Suprapubic skin (tissue), 4 donors: ENCODE data around the gene PCDHGC5. TPM values are rescaled to one million over a fixed set of nuclear protein-coding genes. Genes with fewer than 3 reads are reported as not detected.

ENCODE experiments used
- DNase-seq, 2 donors: peaks; one replicate each; pipeline ENCODE4 v3.0.0-alpha.2; 2019; ENCODE audit warnings: low spot score in 2 of 2
- H3K27ac ChIP-seq: fragments of 200-600 bp; sonication (generic); one replicate; pipeline ENCODE4 v1.5.1; 2019
- H3K27me3 ChIP-seq: fragments of 200-600 bp; sonication (generic); one replicate; pipeline ENCODE4 v1.5.1; 2019
- H3K36me3 ChIP-seq: fragments of 200-600 bp; sonication (generic); one replicate; pipeline ENCODE4 v1.5.1; 2019
- H3K4me1 ChIP-seq: fragments of 200-600 bp; sonication (generic); one replicate; pipeline ENCODE4 v1.5.1; 2019
- H3K4me3 ChIP-seq: fragments of 200-600 bp; sonication (generic); one replicate; pipeline ENCODE4 v1.5.1; 2019; ENCODE audit warnings: mild to moderate bottlenecking
- H3K9me3 ChIP-seq: fragments of 200-600 bp; sonication (generic); one replicate; pipeline ENCODE4 v1.5.1; 2019
- CTCF ChIP-seq, 2 donors: fragments of 200-600 bp in 1 of 2; fragments of 450-650 bp in 1 of 2; sonication (generic) in 1 of 2; IDR thresholded peaks; one replicate each; pipeline ENCODE4 v1.5.1; 2016 to 2019; ENCODE audit warnings: antibody characterized with exemption in 2 of 2, mild to moderate bottlenecking in 1 of 2, moderate library complexity in 1 of 2
- EP300 ChIP-seq: sonication (generic); formaldehyde crosslinking; IDR thresholded peaks from one replicate; pipeline ENCODE4 v1.6.1; 2017; ENCODE audit warnings: antibody characterized with exemption
- POLR2A ChIP-seq, 2 donors: fragments of 450-650 bp; IDR thresholded peaks; one replicate each; pipeline ENCODE4 v1.6.1; 2017; ENCODE audit warnings: antibody characterized with exemption in 2 of 2, mild to moderate bottlenecking in 2 of 2, moderate library complexity in 2 of 2
- POLR2AphosphoS5 ChIP-seq, 3 donors: sonication (generic); formaldehyde crosslinking; IDR thresholded peaks; one replicate each; pipeline ENCODE4 v1.6.1; 2017; ENCODE audit warnings: antibody characterized with exemption in 3 of 3
- WGBS: methylation state at CpG from one replicate; pipeline ENCODE4 v1.1.5; 2018; 5-methylcytosine and 5-hydroxymethylcytosine counted together
- total RNA-seq, 4 donors: library from RNA; depleted of rRNA; stranded (reverse); fragments of >200 nt; gene quantifications; one replicate each; pipeline ENCODE4 v1.1.0, GENCODE V29; 2016

PCDHGC5 gene
- total RNA-seq, 4 donors from 2014 or later = 1.6 to 10.5 (median 3.2) TPM

GRCh38 chr5:141508440-141508797 lies 19.5 kb downstream of the PCDHGC5 start:
- TF ChIP-seq POLR2A (IDR thresholded peaks at IDR 0.05) (no peak), CTCF (IDR thresholded peaks at IDR 0.05) (no peak), EP300 (no peak), POLR2AphosphoS5 (IDR thresholded peaks at IDR 0.05) (no peak)
- H3K4me3 ChIP-seq = peak overlapping the region; percentile 32
- H3K36me3 ChIP-seq = peaks cover 39% of the 10 kb centered on the region
- H3K27me3 ChIP-seq = no peaks in the 10 kb centered on the region
- 49% methylated on average over 9 of the region's 9 CpGs for WGBS
- no peak for DNase-seq
- no peaks in the 10 kb centered on the region for H3K9me3 ChIP-seq
- H3K27ac ChIP-seq = peak overlapping the region; percentile 83
- peaks cover 47% of the 10 kb centered on the region for H3K4me1 ChIP-seq

GRCh38 chr5:141508798-141509611 lies 20.1 kb downstream of the PCDHGC5 start:
- peak overlapping the region; percentile 32 for H3K4me3 ChIP-seq
- no peaks in the 10 kb centered on the region for H3K27me3 ChIP-seq
- H3K27ac ChIP-seq = peak overlapping the region; percentile 83
- TF ChIP-seq EP300 (no peak), POLR2AphosphoS5 (IDR thresholded peaks at IDR 0.05) (no peak), POLR2A (IDR thresholded peaks at IDR 0.05) (no peak), CTCF (IDR thresholded peaks at IDR 0.05) (no peak)
- peaks cover 53% of the 10 kb centered on the region for H3K4me1 ChIP-seq
- DNase-seq = peak in 1 of 2 donors; percentile 86
- no peaks in the 10 kb centered on the region for H3K9me3 ChIP-seq
- 44% methylated on average over 18 of the region's 23 CpGs for WGBS
- peaks cover 39% of the 10 kb centered on the region for H3K36me3 ChIP-seq

- TF ChIP-seq POLR2A (IDR thresholded peaks at IDR 0.05) = no peak
- TF ChIP-seq EP300 = no peak
- no peak for TF ChIP-seq POLR2AphosphoS5 (IDR thresholded peaks at IDR 0.05)
- TF ChIP-seq CTCF (IDR thresholded peaks at IDR 0.05) = no peak
- Histone ChIP-seq H3K4me3 (no peak overlapping the region), H3K4me1 (peaks cover 65% of the 10 kb centered on the region), H3K9me3 (no peaks in the 10 kb centered on the region), H3K27me3 (no peaks in the 10 kb centered on the region), H3K27ac (peak overlapping the region; percentile 83), H3K36me3 (peaks cover 38% of the 10 kb centered on the region)
- no peak for DNase-seq
- 79% methylated on average over 9 of the region's 9 CpGs for WGBS
Observed at GRCh38 chr5:141510160-141510559, 21.3 kb downstream of the PCDHGC5 start.

GRCh38 chr5:141510850-141511601 lies 22.1 kb downstream of the PCDHGC5 start:
- TF ChIP-seq CTCF (IDR thresholded peaks at IDR 0.05) (no peak), POLR2A (IDR thresholded peaks at IDR 0.05) (no peak), POLR2AphosphoS5 (IDR thresholded peaks at IDR 0.05) (no peak), EP300 (no peak)
- DNase-seq = no peak
- 92% methylated on average over 14 of the region's 14 CpGs for WGBS
- Histone ChIP-seq H3K4me3 (no peak overlapping the region), H3K27ac (no peak overlapping the region), H3K9me3 (no peaks in the 10 kb centered on the region), H3K27me3 (no peaks in the 10 kb centered on the region), H3K4me1 (peaks cover 73% of the 10 kb centered on the region), H3K36me3 (peaks cover 35% of the 10 kb centered on the region)

GRCh38 chr5:141511771-141512325 lies 23.0 kb downstream of the PCDHGC5 start:
- H3K4me3 ChIP-seq = no peak overlapping the region
- peak overlapping the region; percentile 93 for H3K27ac ChIP-seq
- no peaks in the 10 kb centered on the region for H3K9me3 ChIP-seq
- no peak for DNase-seq
- TF ChIP-seq CTCF (IDR thresholded peaks at IDR 0.05) = no peak
- H3K36me3 ChIP-seq = peaks cover 37% of the 10 kb centered on the region
- peaks cover 79% of the 10 kb centered on the region for H3K4me1 ChIP-seq
- H3K27me3 ChIP-seq = no peaks in the 10 kb centered on the region
- WGBS = 68% methylated on average over 4 of the region's 4 CpGs
